ENCODE measurements around the gene SUPT4H1.
A peak's percentile ranks its signal among the peaks of the same experiment; 100 is the strongest.

SUPT4H1 gene

DNA sequence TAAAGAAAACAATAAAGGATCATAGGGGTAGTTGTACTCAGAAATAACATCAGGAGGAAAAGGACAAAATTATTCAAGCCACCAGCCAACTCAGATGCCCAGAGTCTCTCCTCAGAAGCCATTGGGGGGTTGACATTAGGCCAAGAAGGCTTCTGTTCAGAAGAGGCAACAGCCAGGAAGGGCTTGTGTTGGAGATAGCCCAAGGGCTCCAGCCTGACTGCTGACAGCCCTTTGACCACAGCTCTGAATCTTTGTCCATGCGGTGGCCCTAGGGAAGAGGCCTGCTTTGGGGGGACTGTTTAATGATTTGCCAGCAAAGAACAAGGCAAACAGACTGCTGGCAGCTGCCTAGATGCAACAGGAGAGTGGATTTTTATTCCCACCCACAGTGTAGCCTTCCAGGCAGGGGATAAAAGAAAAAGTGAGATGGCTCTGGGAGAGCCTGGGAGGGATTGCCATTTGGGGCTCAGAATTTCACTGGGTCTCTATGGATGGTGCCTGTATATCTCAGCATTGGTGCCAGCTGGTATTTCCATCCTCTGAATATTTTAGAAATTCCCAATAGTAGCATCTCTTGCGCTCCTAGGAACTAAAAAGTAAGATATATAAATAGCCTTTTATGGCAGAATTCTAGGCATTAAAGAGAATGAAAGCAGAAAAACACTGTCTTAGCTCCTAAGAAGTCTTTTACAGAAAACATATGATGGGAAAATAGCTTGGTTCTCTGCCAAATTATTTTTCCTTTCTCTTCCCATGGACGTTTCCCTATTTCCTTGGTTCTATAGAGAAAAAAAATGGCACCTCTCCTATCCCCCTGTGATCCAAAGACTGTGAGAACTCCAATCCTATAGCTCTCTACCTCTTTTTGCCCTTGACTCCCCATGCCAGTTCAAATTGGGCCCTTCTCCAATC lies 29.4 kb upstream of the SUPT4H1 start:
- H3K27me3 ChIP-seq (ENCODE audit: control insufficient read depth in 2 of 2, insufficient read depth in 2 of 2, low read length in 2 of 2), result no peaks in the 10 kb centered on the region
- H3K27ac ChIP-seq (ENCODE audit: low read depth in 2 of 2, low read length in 2 of 2), result peak overlapping the region; percentile 45 to 56
- no peak overlapping the region for H3K4me3 ChIP-seq (ENCODE audit: low read length in 2 of 2)
- H3K4me1 ChIP-seq (ENCODE audit: control insufficient read depth in 2 of 2, insufficient read depth in 2 of 2, low read length in 2 of 2), result peaks cover 49 to 76% of the 10 kb centered on the region in 2 donors
- no peaks in the 10 kb centered on the region for H3K9me3 ChIP-seq (ENCODE audit: control insufficient read depth in 2 of 2, low read length in 2 of 2)
- H3K36me3 ChIP-seq (ENCODE audit: control insufficient read depth in 2 of 2, insufficient read depth in 2 of 2, low read length in 2 of 2), result no peaks in the 10 kb centered on the region
- peak overlapping the region in 1 of 2 donors; percentile 27 for H3K9ac ChIP-seq (ENCODE audit: low read depth in 1 of 2, low read length in 2 of 2)

- Histone ChIP-seq H3K27ac (ENCODE audit: low read depth in 2 of 2, low read length in 2 of 2) (peak overlapping the region in 1 of 2 donors; percentile 8), H3K4me3 (ENCODE audit: low read length in 2 of 2) (peak overlapping the region in 1 of 2 donors; percentile 20), H3K9me3 (ENCODE audit: control insufficient read depth in 2 of 2, low read length in 2 of 2) (no peaks in the 10 kb centered on the region), H3K9ac (ENCODE audit: low read depth in 1 of 2, low read length in 2 of 2) (no peak overlapping the region), H3K27me3 (ENCODE audit: control insufficient read depth in 2 of 2, insufficient read depth in 2 of 2, low read length in 2 of 2) (no peaks in the 10 kb centered on the region), H3K36me3 (ENCODE audit: control insufficient read depth in 2 of 2, insufficient read depth in 2 of 2, low read length in 2 of 2) (no peaks in the 10 kb centered on the region), H3K4me1 (ENCODE audit: control insufficient read depth in 2 of 2, insufficient read depth in 2 of 2, low read length in 2 of 2) (peaks cover 55 to 85% of the 10 kb centered on the region in 2 donors)
These were observed 28.5 kb upstream of the SUPT4H1 start for GRCh38 chr17:58380207-58381123.

DNA sequence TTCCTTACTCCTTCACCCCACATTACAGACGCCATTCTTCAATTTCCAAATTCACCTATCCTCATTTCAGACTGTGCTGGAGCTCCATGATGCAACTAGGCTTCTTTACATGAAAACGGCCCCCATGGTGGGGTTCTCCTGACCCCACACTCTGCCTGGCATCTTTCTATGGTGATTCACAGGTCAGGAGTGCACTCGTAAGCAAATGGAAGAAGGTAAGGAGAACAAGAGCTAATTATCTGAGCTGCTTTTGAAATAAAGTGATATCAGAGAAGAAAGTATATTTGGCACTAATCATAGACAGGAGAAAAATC lies 27.5 kb upstream of the SUPT4H1 start:
- H3K27ac ChIP-seq (ENCODE audit: low read depth in 2 of 2, low read length in 2 of 2), result peak overlapping the region in 1 of 2 donors; percentile 68
- no peaks in the 10 kb centered on the region for H3K36me3 ChIP-seq (ENCODE audit: control insufficient read depth in 2 of 2, insufficient read depth in 2 of 2, low read length in 2 of 2)
- H3K4me3 ChIP-seq (ENCODE audit: low read length in 2 of 2), result no peak overlapping the region
- H3K9ac ChIP-seq (ENCODE audit: low read depth in 1 of 2, low read length in 2 of 2), result no peak overlapping the region
- peaks cover 65 to 91% of the 10 kb centered on the region in 2 donors for H3K4me1 ChIP-seq (ENCODE audit: control insufficient read depth in 2 of 2, insufficient read depth in 2 of 2, low read length in 2 of 2)
- H3K27me3 ChIP-seq (ENCODE audit: control insufficient read depth in 2 of 2, insufficient read depth in 2 of 2, low read length in 2 of 2), result no peaks in the 10 kb centered on the region
- no peaks in the 10 kb centered on the region for H3K9me3 ChIP-seq (ENCODE audit: control insufficient read depth in 2 of 2, low read length in 2 of 2)

- H3K4me1 ChIP-seq (ENCODE audit: control insufficient read depth in 2 of 2, insufficient read depth in 2 of 2, low read length in 2 of 2), result peaks cover 60 to 85% of the 10 kb centered on the region in 2 donors
These were observed 26.9 kb upstream of the SUPT4H1 start for GRCh38 chr17:58378733-58379510.

DNA sequence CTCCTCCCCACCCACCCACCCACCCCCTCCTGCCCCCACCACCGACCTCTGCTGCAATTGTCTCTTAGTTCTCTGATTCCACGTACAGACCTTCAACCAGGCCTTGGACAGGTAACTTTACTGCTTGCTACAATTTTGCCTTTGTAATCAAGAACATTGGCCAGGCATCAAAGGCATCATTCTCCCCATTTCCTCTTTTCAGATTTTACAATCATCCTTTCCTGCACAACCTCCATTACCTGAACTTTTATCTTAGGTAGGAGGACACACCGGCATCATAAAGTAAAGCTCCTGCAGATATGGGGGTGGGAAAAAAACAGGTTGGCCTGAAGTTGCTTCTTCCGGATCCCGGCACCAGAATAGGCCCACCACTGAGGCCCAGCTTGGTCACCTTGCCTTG lies 25.7 kb upstream of the SUPT4H1 start:
- Histone ChIP-seq H3K9me3 (ENCODE audit: control insufficient read depth in 2 of 2, low read length in 2 of 2) (no peaks in the 10 kb centered on the region), H3K27ac (ENCODE audit: low read depth in 2 of 2, low read length in 2 of 2) (peak overlapping the region; percentile 62 to 68), H3K4me1 (ENCODE audit: control insufficient read depth in 2 of 2, insufficient read depth in 2 of 2, low read length in 2 of 2) (peaks cover 53 to 76% of the 10 kb centered on the region in 2 donors), H3K36me3 (ENCODE audit: control insufficient read depth in 2 of 2, insufficient read depth in 2 of 2, low read length in 2 of 2) (peaks cover 2% of the 10 kb centered on the region in 2 donors), H3K9ac (ENCODE audit: low read depth in 1 of 2, low read length in 2 of 2) (no peak overlapping the region), H3K27me3 (ENCODE audit: control insufficient read depth in 2 of 2, insufficient read depth in 2 of 2, low read length in 2 of 2) (no peaks in the 10 kb centered on the region), H3K4me3 (ENCODE audit: low read length in 2 of 2) (no peak overlapping the region)

More at GRCh38 chr17:58378733-58379510, 26.9 kb upstream of the SUPT4H1 start:
- H3K9me3 ChIP-seq (ENCODE audit: control insufficient read depth in 2 of 2, low read length in 2 of 2), result no peaks in the 10 kb centered on the region
- no peak overlapping the region for H3K9ac ChIP-seq (ENCODE audit: low read depth in 1 of 2, low read length in 2 of 2)
- H3K27ac ChIP-seq (ENCODE audit: low read depth in 2 of 2, low read length in 2 of 2), result peak overlapping the region; percentile 14 to 68
- H3K27me3 ChIP-seq (ENCODE audit: control insufficient read depth in 2 of 2, insufficient read depth in 2 of 2, low read length in 2 of 2), result no peaks in the 10 kb centered on the region
- no peaks in the 10 kb centered on the region for H3K36me3 ChIP-seq (ENCODE audit: control insufficient read depth in 2 of 2, insufficient read depth in 2 of 2, low read length in 2 of 2)
- H3K4me3 ChIP-seq (ENCODE audit: low read length in 2 of 2), result no peak overlapping the region

DNA sequence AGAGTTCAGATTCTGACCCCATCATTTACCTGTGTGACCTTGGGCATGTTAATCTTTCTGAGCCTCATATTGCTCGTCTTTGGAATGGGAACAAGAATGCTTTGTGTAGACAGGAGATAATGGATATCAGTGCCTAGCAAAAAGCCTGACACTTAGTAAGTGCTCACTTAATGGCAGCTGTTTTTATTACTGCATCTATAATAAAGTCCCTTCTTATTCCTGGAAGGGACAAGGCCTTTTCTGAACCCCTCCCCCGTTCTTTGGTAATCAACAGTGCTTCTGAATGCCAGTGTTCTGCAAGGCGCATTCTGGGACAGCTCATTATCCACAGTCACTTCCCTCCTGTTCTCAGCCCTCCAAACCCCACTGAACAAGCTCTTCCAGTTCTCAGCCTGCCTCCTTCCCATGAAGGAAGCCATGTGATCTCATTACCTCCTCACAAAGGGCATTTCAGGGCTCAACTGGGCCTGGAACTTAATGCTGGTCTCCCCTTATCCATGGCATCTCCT lies 25.1 kb upstream of the SUPT4H1 start:
- Histone ChIP-seq H3K27me3 (ENCODE audit: control insufficient read depth in 2 of 2, insufficient read depth in 2 of 2, low read length in 2 of 2) (no peaks in the 10 kb centered on the region), H3K9ac (ENCODE audit: low read depth in 1 of 2, low read length in 2 of 2) (peak overlapping the region; percentile 5 to 30), H3K4me3 (ENCODE audit: low read length in 2 of 2) (peak overlapping the region in 1 of 2 donors; percentile 15), H3K36me3 (ENCODE audit: control insufficient read depth in 2 of 2, insufficient read depth in 2 of 2, low read length in 2 of 2) (peaks cover 2 to 7% of the 10 kb centered on the region in 2 donors), H3K4me1 (ENCODE audit: control insufficient read depth in 2 of 2, insufficient read depth in 2 of 2, low read length in 2 of 2) (peaks cover 48 to 71% of the 10 kb centered on the region in 2 donors), H3K27ac (ENCODE audit: low read depth in 2 of 2, low read length in 2 of 2) (peak overlapping the region; percentile 82 to 83), H3K9me3 (ENCODE audit: control insufficient read depth in 2 of 2, low read length in 2 of 2) (no peaks in the 10 kb centered on the region)

DNA sequence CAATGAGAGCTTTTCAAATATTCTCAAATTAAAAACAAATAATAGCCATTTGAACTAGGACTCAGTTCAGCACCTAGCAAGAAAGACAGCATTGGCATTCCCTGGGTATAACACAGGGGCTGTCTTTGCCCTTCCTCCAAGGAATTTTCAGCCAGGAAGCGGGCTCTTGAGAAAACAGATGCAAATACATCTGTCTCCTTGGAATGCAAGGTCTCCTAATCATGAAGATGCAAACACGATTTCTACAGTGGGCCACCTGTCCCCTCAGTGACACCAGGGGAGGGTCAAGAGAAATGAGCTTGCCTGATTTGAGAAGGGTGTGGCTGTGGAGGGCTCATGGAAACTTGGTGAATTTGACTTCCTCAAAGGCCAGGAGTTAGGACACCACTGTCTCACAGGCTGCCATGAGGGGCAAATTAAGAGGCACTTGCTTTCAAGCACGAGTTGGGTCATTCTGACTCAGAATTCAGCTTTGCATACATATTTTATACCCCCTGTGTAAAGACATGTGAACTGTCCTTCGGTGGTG lies 24.5 kb upstream of the SUPT4H1 start:
- Histone ChIP-seq H3K9ac (ENCODE audit: low read depth in 1 of 2, low read length in 2 of 2) (peak overlapping the region in 1 of 2 donors; percentile 30), H3K4me1 (ENCODE audit: control insufficient read depth in 2 of 2, insufficient read depth in 2 of 2, low read length in 2 of 2) (peaks cover 42 to 65% of the 10 kb centered on the region in 2 donors), H3K36me3 (ENCODE audit: control insufficient read depth in 2 of 2, insufficient read depth in 2 of 2, low read length in 2 of 2) (peaks cover 2 to 11% of the 10 kb centered on the region in 2 donors), H3K27me3 (ENCODE audit: control insufficient read depth in 2 of 2, insufficient read depth in 2 of 2, low read length in 2 of 2) (no peaks in the 10 kb centered on the region), H3K9me3 (ENCODE audit: control insufficient read depth in 2 of 2, low read length in 2 of 2) (no peaks in the 10 kb centered on the region), H3K4me3 (ENCODE audit: low read length in 2 of 2) (peak overlapping the region; percentile 15 to 31), H3K27ac (ENCODE audit: low read depth in 2 of 2, low read length in 2 of 2) (peak overlapping the region; percentile 82 to 83)

DNA sequence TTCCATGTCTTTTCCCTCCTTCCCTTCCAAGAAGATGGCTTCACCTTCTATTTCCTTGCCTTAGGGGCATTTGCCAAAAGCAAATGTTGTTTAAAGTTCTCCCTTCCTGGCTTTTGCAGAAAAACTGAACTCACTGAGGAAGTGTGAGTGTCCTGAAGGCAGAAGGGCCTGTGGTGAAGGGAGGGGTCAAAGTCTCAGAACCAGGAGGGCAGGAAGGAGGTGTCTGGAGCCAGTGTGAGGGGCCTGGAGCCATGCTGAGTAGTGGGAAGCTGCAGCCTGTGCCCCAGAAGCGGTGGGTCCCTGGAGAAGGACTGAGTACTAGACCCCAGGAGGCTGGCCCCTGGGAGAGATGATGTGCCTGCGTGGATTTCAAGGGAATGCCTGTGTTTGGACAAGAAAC lies 23.8 kb upstream of the SUPT4H1 start:
- Histone ChIP-seq H3K9ac (ENCODE audit: low read depth in 1 of 2, low read length in 2 of 2) (peak overlapping the region in 1 of 2 donors; percentile 6), H3K27ac (ENCODE audit: low read depth in 2 of 2, low read length in 2 of 2) (peak overlapping the region; percentile 78 to 82), H3K4me3 (ENCODE audit: low read length in 2 of 2) (no peak overlapping the region)

DNA sequence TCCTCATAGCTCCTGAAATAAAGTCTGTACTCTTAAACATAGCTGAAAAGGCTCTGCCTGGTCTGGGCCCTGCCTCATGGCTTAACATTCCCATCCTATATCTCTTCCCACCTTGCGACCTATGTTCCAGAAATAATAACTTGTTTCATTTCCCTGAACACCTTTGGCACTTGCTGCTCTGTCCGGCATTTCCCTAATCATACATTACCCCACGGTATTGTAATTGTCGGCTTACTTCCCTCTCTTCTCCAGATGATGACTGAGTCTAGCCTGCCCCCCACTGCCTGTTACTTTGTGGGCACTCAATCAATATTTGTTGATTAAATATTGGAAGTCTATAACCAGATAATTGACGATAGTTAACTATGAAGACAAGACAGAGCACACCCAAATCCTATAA lies 23.3 kb upstream of the SUPT4H1 start:
- Histone ChIP-seq H3K36me3 (ENCODE audit: control insufficient read depth in 2 of 2, insufficient read depth in 2 of 2, low read length in 2 of 2) (peaks cover 8 to 13% of the 10 kb centered on the region in 2 donors), H3K9me3 (ENCODE audit: control insufficient read depth in 2 of 2, low read length in 2 of 2) (no peaks in the 10 kb centered on the region), H3K27me3 (ENCODE audit: control insufficient read depth in 2 of 2, insufficient read depth in 2 of 2, low read length in 2 of 2) (no peaks in the 10 kb centered on the region), H3K9ac (ENCODE audit: low read depth in 1 of 2, low read length in 2 of 2) (no peak overlapping the region), H3K27ac (ENCODE audit: low read depth in 2 of 2, low read length in 2 of 2) (peak overlapping the region; percentile 78 to 82), H3K4me3 (ENCODE audit: low read length in 2 of 2) (peak overlapping the region in 1 of 2 donors; percentile 45), H3K4me1 (ENCODE audit: control insufficient read depth in 2 of 2, insufficient read depth in 2 of 2, low read length in 2 of 2) (peaks cover 42 to 64% of the 10 kb centered on the region in 2 donors)

More for the DNA sequence above, 23.8 kb upstream of the SUPT4H1 start:
- Histone ChIP-seq H3K36me3 (ENCODE audit: control insufficient read depth in 2 of 2, insufficient read depth in 2 of 2, low read length in 2 of 2) (peaks cover 3 to 13% of the 10 kb centered on the region in 2 donors), H3K27me3 (ENCODE audit: control insufficient read depth in 2 of 2, insufficient read depth in 2 of 2, low read length in 2 of 2) (no peaks in the 10 kb centered on the region), H3K9me3 (ENCODE audit: control insufficient read depth in 2 of 2, low read length in 2 of 2) (no peaks in the 10 kb centered on the region), H3K4me1 (ENCODE audit: control insufficient read depth in 2 of 2, insufficient read depth in 2 of 2, low read length in 2 of 2) (peaks cover 39 to 64% of the 10 kb centered on the region in 2 donors)

Measured in mucosa of rectum (tissue), 2 donors.